ENCODE results near the gene NCAPG.

The NCAPG gene

DNA sequence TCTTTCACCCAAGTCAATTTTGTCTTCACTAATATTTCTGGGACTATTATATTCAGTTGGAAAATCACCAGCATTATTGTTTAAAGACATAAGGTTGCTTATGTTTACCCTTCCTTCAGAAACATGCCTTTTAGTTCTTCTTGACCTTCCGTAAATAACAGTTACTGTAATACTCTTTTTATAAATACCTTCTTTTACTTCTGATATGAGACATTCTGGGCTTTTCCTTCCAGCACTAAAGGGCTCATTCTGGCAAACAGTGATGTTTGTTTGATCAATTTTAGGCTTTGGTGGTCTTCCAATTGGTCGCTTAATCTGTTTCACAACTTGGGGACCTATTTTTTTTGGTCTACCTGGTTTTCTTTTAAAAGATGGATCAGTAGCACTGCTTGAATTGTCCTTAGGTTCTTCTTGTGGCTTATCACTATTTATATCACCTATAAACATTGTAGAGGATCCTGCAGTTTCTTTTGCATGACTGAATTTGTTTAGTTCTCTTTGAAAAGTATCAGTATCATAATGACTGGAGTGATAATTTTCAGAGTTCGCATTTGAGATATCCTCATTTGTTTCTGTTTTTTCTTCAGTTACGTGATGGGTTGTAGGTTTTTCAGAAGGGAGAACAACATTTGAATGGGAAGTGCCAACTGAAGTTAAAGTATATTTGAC, 64.8 kb downstream of the NCAPG start:
- in situ Hi-C loops (cut with HindIII; ENCODE audit: low sequenced_read_pairs), result no loop called here

DNA sequence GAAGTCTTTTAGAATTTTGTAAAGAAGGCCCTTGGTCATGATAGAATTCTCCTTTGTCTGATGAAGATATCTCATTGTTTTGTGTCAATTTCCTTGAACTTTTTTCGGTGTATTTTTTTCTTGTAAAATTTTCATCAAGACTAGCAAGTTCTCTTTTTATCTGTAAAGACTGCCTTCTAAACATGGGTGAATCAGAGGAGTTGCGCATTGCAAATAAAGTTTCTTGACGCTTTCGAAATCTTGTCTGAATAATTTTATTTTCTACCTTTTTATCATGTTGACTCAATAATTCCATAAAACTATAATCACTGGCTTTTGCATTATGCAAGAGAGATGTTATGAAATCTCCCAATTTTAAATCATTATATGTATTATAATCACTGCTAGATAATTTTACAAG, 66.2 kb downstream of the NCAPG start:
- in situ Hi-C loops (cut with HindIII; ENCODE audit: low sequenced_read_pairs), result no loop called here

DNA sequence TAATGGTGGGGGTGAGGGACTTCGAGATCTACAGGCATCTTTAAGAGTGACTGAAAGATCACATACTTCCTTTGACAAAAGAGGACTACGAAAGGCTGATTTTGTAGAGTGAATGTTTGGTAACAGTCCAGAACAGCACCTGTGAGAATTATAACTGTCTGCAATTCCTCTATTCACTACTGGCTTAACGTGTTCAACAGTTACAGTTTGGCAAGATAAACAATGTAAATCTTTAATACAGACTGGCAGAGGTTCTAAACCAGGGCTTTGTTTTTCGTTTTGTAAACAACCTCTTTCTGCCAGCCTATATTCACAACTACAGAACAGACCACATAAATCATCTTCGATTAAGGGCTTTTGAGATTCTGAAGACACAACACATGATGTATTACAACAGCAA, 66.9 kb downstream of the NCAPG start:
- in situ Hi-C loops (cut with HindIII; ENCODE audit: low sequenced_read_pairs), result no loop called here

DNA sequence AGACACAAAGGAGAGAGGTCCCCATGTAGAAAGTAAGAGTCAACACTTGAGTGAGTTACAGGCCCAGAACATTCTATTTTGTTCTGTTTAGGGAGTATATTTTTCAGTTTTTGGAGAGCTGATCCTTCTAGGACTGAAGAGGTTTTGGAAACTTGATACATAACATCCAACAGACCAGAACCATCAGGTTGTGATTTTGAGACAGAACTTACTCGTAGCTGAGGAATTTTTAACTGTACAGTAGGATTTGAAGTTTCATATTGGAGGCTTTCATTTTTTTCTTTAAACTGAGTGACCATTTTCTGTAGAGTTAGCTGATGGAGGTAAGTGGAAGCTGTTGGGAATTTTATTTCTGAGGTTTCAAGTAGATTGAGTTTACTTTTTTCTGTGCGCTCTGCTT, 73.3 kb downstream of the NCAPG start:
- in situ Hi-C loops (cut with HindIII; ENCODE audit: low sequenced_read_pairs), result no loop called here

DNA sequence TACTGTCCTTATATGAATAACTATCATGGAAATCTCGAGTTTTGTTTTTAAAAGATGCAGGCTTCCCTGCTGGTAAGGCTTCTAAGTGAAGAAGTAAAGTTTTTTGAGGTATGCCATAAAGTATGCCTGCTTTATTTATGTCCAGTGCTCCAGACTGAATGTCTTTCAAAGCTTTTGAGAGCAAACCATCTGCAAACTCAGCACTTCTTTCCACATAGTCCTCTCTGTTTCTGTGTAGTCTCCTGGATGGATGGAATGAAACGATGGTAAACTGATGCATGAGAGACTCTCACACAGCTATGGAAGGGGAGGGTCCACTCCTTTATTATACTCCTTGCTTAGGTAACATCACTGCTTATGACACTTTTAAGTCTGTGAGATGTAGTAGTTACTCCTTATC, 73.7 kb downstream of the NCAPG start:
- in situ Hi-C loops (cut with HindIII; ENCODE audit: low sequenced_read_pairs), result no loop called here

DNA sequence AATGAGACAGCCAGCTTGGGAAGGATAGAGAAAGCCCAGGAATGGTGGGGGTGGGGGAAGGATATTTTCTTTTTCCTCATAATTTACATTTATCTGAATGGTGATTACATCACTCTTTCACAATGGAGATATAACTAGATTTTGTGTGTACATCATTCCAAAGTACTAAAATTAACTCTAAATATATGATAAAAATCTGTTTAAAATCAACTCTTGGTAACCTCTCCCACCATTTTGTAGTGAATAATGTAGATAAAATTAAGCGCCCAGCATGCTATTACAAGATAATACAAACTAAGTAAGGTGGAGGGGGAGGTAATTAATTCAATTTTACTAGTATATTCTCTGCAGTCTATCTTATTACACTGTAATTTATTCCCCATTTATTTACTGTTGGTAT, 78.9 kb downstream of the NCAPG start:
- in situ Hi-C loops (cut with HindIII; ENCODE audit: low sequenced_read_pairs), result no loop called here

DNA sequence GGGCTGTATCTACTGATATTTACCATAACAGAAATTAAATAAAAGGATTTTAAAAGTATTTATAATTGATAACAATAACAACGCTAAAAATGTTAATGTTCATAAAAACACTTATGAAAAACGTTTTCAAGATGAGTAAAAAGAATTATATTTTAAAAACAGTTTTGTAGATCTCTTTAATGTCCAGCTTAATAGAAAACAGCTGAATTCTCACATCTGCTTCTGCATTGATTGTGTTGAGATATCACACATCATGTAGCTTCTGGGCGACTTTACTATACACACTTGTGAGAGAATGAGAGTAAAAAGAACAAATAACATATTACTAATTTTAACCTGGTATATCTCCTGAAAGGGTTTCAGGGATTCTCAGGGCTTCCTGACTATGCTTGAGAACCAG, 83.6 kb downstream of the NCAPG start:
- in situ Hi-C loops (cut with HindIII; ENCODE audit: low sequenced_read_pairs), result no loop called here
